H1 (cell line): Measurements from ENCODE around the gene NUB1.

ENCODE experiments used
- BACH1 ChIP-seq: IDR thresholded peaks from 2 replicates; pipeline ENCODE4 v1.6.1; 2012; ENCODE audit warnings: low read length, improper control_type of control experiment
- CBX5 ChIP-seq: fragments of 300-800, 300-1000 bp; sonication (generic); IDR thresholded peaks from 2 replicates; pipeline ENCODE4 v1.7.1; 2016; ENCODE audit warnings: antibody characterized with exemption, low read length, low read depth
- CREB1 ChIP-seq: IDR thresholded peaks from 2 replicates; pipeline ENCODE4 v1.6.1; 2012; ENCODE audit warnings: inconsistent platforms
- HDAC2 ChIP-seq, 2 experiments: fragments of 300-600 bp in 1 of 2; sonication (generic) in 1 of 2; IDR thresholded peaks; 2 replicates each; pipeline ENCODE4 v1.6.1; 2011 to 2012; ENCODE audit warnings: low read depth in 2 of 2, low read length in 2 of 2, mild to moderate bottlenecking in 2 of 2, moderate library complexity in 2 of 2, borderline replicate concordance in 1 of 2, inconsistent platforms in 1 of 2
- POLR2A ChIP-seq, 2 experiments: IDR thresholded peaks; 1 replicate in 1 of 2; 2 replicates in 1 of 2; pipeline ENCODE4 v1.6.1; 2011; ENCODE audit warnings: low read depth in 2 of 2, low read length in 2 of 2, mild to moderate bottlenecking in 2 of 2; ENCODE audit errors: control extremely low read depth in 1 of 2
- POLR2AphosphoS5 ChIP-seq: IDR thresholded peaks from 2 replicates; pipeline ENCODE4 v1.6.1; 2011; ENCODE audit warnings: low read depth, low read length
- TF ChIP-seq, protein P1 (sequence below), 3 experiments: IDR thresholded peaks; 1 replicate in 2 of 3; 2 replicates in 1 of 3; pipeline versions ENCODE4 v1.5.1 to v1.6.1; 2011; ENCODE audit warnings: low read length in 3 of 3, mild to moderate bottlenecking in 3 of 3, inconsistent platforms in 2 of 3, low read depth in 1 of 3, moderate library complexity in 1 of 3; ENCODE audit not compliant: insufficient read depth in 1 of 3; ENCODE audit errors: control extremely low read depth in 1 of 3

- no peak for TF ChIP-seq CBX5
- TF ChIP-seq POLR2AphosphoS5 = no peak
- TF ChIP-seq, protein P1, sequence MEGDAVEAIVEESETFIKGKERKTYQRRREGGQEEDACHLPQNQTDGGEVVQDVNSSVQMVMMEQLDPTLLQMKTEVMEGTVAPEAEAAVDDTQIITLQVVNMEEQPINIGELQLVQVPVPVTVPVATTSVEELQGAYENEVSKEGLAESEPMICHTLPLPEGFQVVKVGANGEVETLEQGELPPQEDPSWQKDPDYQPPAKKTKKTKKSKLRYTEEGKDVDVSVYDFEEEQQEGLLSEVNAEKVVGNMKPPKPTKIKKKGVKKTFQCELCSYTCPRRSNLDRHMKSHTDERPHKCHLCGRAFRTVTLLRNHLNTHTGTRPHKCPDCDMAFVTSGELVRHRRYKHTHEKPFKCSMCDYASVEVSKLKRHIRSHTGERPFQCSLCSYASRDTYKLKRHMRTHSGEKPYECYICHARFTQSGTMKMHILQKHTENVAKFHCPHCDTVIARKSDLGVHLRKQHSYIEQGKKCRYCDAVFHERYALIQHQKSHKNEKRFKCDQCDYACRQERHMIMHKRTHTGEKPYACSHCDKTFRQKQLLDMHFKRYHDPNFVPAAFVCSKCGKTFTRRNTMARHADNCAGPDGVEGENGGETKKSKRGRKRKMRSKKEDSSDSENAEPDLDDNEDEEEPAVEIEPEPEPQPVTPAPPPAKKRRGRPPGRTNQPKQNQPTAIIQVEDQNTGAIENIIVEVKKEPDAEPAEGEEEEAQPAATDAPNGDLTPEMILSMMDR (IDR thresholded peaks at IDR 0.05; ENCODE audit: control extremely low read depth in 1 of 3, insufficient read depth in 1 of 3, low read depth in 1 of 3, low read length in 3 of 3) = no peak
- TF ChIP-seq CREB1 = no peak
- no peak for TF ChIP-seq POLR2A (IDR thresholded peaks at IDR 0.05; ENCODE audit: control extremely low read depth in 1 of 2, low read depth in 2 of 2, low read length in 2 of 2)
- no peak for TF ChIP-seq HDAC2 (IDR thresholded peaks at IDR 0.05; ENCODE audit: borderline replicate concordance in 1 of 2, low read depth in 2 of 2, low read length in 2 of 2)
- no peak for TF ChIP-seq BACH1
These were observed 55.4 kb downstream of the NUB1 start for GRCh38 chr7:151397026-151397425.
